ENCODE results near the gene NFATC4. TPM values are rescaled to one million over a fixed set of nuclear protein-coding genes. Genes with fewer than 3 reads are reported as not detected.
"Not testable (repeated sequence)": the region's sequence is repeated elsewhere in the genome, so short reads cannot be mapped to it uniquely, and the experiment has no call there.

The NFATC4 gene
- total RNA-seq, 2 experiments from 2014 or later = 0.15 TPM; not detected in 1

- no peaks in the 10 kb centered on the region for H3K9me3 Mint-ChIP-seq
- CTCF ChIA-PET = interaction anchor here (1.0 to 25.1 kb wide), 7 partner anchors 9 to 125 kb away, joined by 3 to 617 read pairs (median 5); partner anchors contain the start of genes CBLN3, KHNYN and MDP1
- H3K4me3 Mint-ChIP-seq = no peak overlapping the region
- H3K27ac Mint-ChIP-seq = no peak overlapping the region
- peaks cover 8% of the 10 kb centered on the region for H3K27me3 Mint-ChIP-seq (ENCODE audit: low read depth)
- intact Hi-C loops (cut with micrococcal nuclease) = loop anchor here (1.0 to 2.0 kb wide), 2 partner anchors 26 to 90 kb away; no protein-coding TSS in a partner anchor
- peaks cover 19% of the 10 kb centered on the region for H3K4me1 Mint-ChIP-seq (ENCODE audit: low read depth)
- H3K36me3 Mint-ChIP-seq (ENCODE audit: low read depth) = peaks cover 2% of the 10 kb centered on the region
- no peak for DNase-seq
These were observed 27.4 kb upstream of the NFATC4 start for GRCh38 chr14:24340606-24341005.

GRCh38 chr14:24342889-24343288 lies 25.1 kb upstream of the NFATC4 start:
- CTCF ChIA-PET = interaction anchor here (1.2 to 1.4 kb wide), 2 partner anchors 9 to 23 kb away, joined by 3 to 8 read pairs; no protein-coding TSS in a partner anchor
- H3K27me3 Mint-ChIP-seq (ENCODE audit: low read depth) = peaks cover 8% of the 10 kb centered on the region
- intact Hi-C loops (cut with micrococcal nuclease) = no loop called here
- H3K36me3 Mint-ChIP-seq (ENCODE audit: low read depth) = no peaks in the 10 kb centered on the region
- peaks cover 19% of the 10 kb centered on the region for H3K4me1 Mint-ChIP-seq (ENCODE audit: low read depth)
- no peak for DNase-seq
- no peaks in the 10 kb centered on the region for H3K9me3 Mint-ChIP-seq
- no peak overlapping the region for H3K27ac Mint-ChIP-seq
- no peak overlapping the region for H3K4me3 Mint-ChIP-seq

- no peaks in the 10 kb centered on the region for H3K9me3 Mint-ChIP-seq
These were observed 24.0 kb upstream of the NFATC4 start for GRCh38 chr14:24343795-24344660.

GRCh38 chr14:24347134-24347533 lies 20.9 kb upstream of the NFATC4 start:
- no peak overlapping the region for H3K27ac Mint-ChIP-seq
- DNase-seq = no peak
- H3K4me3 Mint-ChIP-seq = no peak overlapping the region
- H3K9me3 Mint-ChIP-seq = no peaks in the 10 kb centered on the region
- peaks cover 31% of the 10 kb centered on the region for H3K27me3 Mint-ChIP-seq (ENCODE audit: low read depth)
- intact Hi-C loops (cut with micrococcal nuclease) = no loop called here
- no peaks in the 10 kb centered on the region for H3K36me3 Mint-ChIP-seq (ENCODE audit: low read depth)
- CTCF ChIA-PET = interaction anchor here (0.6 to 5.3 kb wide), 5 partner anchors 13 to 261 kb away, joined by 3 to 34 read pairs (median 4); partner anchors contain the start of genes ADCY4, CBLN3 and KHNYN
- no peaks in the 10 kb centered on the region for H3K4me1 Mint-ChIP-seq (ENCODE audit: low read depth)

More at GRCh38 chr14:24343795-24344660, 24.0 kb upstream of the NFATC4 start:
- no peak for DNase-seq
- H3K4me3 Mint-ChIP-seq = no peak overlapping the region
- CTCF ChIA-PET = interaction anchor here (1.2 to 5.3 kb wide), 4 partner anchors 10 to 92 kb away, joined by 3 to 34 read pairs (median 12); partner anchors contain the start of genes ADCY4, CBLN3 and KHNYN
- intact Hi-C loops (cut with micrococcal nuclease) = no loop called here
- no peak overlapping the region for H3K27ac Mint-ChIP-seq
- peaks cover 10% of the 10 kb centered on the region for H3K4me1 Mint-ChIP-seq (ENCODE audit: low read depth)
- H3K27me3 Mint-ChIP-seq (ENCODE audit: low read depth) = peaks cover 8% of the 10 kb centered on the region
- no peaks in the 10 kb centered on the region for H3K36me3 Mint-ChIP-seq (ENCODE audit: low read depth)

GRCh38 chr14:24348186-24348585 lies 19.8 kb upstream of the NFATC4 start:
- CTCF ChIA-PET = interaction anchor here (0.6 to 5.3 kb wide), 5 partner anchors 11 to 83 kb away, joined by 5 to 34 read pairs (median 8); partner anchors contain the start of genes ADCY4, CBLN3 and KHNYN
- Mint-ChIP-seq H3K36me3 (ENCODE audit: low read depth) (no peaks in the 10 kb centered on the region), H3K27me3 (ENCODE audit: low read depth) (peaks cover 34% of the 10 kb centered on the region), H3K9me3 (no peaks in the 10 kb centered on the region), H3K4me3 (no peak overlapping the region), H3K27ac (no peak overlapping the region), H3K4me1 (ENCODE audit: low read depth) (no peaks in the 10 kb centered on the region)
- DNase-seq = no peak
- intact Hi-C loops (cut with micrococcal nuclease) = no loop called here

GRCh38 chr14:24349742-24350141 lies 18.2 kb upstream of the NFATC4 start:
- H3K9me3 Mint-ChIP-seq = no peaks in the 10 kb centered on the region
- H3K27me3 Mint-ChIP-seq (ENCODE audit: low read depth) = peaks cover 37% of the 10 kb centered on the region
- no peak overlapping the region for H3K4me3 Mint-ChIP-seq
- CTCF ChIA-PET = interaction anchor here (0.7 to 1.2 kb wide), 2 partner anchors 16 to 19 kb away, joined by 4 to 6 read pairs; no protein-coding TSS in a partner anchor
- no peak for DNase-seq
- no peak overlapping the region for H3K27ac Mint-ChIP-seq
- peaks cover 8% of the 10 kb centered on the region for H3K4me1 Mint-ChIP-seq (ENCODE audit: low read depth)
- intact Hi-C loops (cut with micrococcal nuclease) = no loop called here
- H3K36me3 Mint-ChIP-seq (ENCODE audit: low read depth) = no peaks in the 10 kb centered on the region

GRCh38 chr14:24351517-24351916 lies 16.5 kb upstream of the NFATC4 start:
- no peak for DNase-seq
- H3K4me3 Mint-ChIP-seq = no peak overlapping the region
- no peak overlapping the region for H3K27ac Mint-ChIP-seq
- CTCF ChIA-PET = interaction anchor here (0.7 to 1.8 kb wide), 5 partner anchors 18 to 86 kb away, joined by 3 to 11 read pairs (median 5); no protein-coding TSS in a partner anchor
- H3K36me3 Mint-ChIP-seq (ENCODE audit: low read depth) = no peaks in the 10 kb centered on the region
- H3K4me1 Mint-ChIP-seq (ENCODE audit: low read depth) = peaks cover 8% of the 10 kb centered on the region
- no peaks in the 10 kb centered on the region for H3K9me3 Mint-ChIP-seq
- intact Hi-C loops (cut with micrococcal nuclease) = no loop called here
- H3K27me3 Mint-ChIP-seq (ENCODE audit: low read depth) = peaks cover 31% of the 10 kb centered on the region

GRCh38 chr14:24353559-24354481 lies 14.2 kb upstream of the NFATC4 start:
- CTCF ChIA-PET = no interaction called here
- peaks cover 31% of the 10 kb centered on the region for H3K27me3 Mint-ChIP-seq (ENCODE audit: low read depth)

GRCh38 chr14:24354482-24354825 lies 13.5 kb upstream of the NFATC4 start:
- H3K4me1 Mint-ChIP-seq (ENCODE audit: low read depth); H3K9me3 Mint-ChIP-seq; H3K4me3 Mint-ChIP-seq; DNase-seq; H3K27ac Mint-ChIP-seq; H3K36me3 Mint-ChIP-seq (ENCODE audit: low read depth); intact Hi-C loops (cut with micrococcal nuclease): not testable (repeated sequence)
- CTCF ChIA-PET = interaction anchor here (0.6 kb wide), 1 partner anchor 81 kb away, joined by 3 read pairs; no protein-coding TSS in a partner anchor
- peaks cover 29% of the 10 kb centered on the region for H3K27me3 Mint-ChIP-seq (ENCODE audit: low read depth)

More at GRCh38 chr14:24353559-24354481, 14.2 kb upstream of the NFATC4 start:
- Mint-ChIP-seq H3K9me3 (no peaks in the 10 kb centered on the region), H3K4me1 (ENCODE audit: low read depth) (peaks cover 8% of the 10 kb centered on the region), H3K36me3 (ENCODE audit: low read depth) (no peaks in the 10 kb centered on the region), H3K4me3 (no peak overlapping the region), H3K27ac (no peak overlapping the region)
- intact Hi-C loops (cut with micrococcal nuclease) = no loop called here
- DNase-seq = no peak

GRCh38 chr14:24355009-24355408 lies 13.0 kb upstream of the NFATC4 start:
- DNase-seq = no peak
- no peaks in the 10 kb centered on the region for H3K36me3 Mint-ChIP-seq (ENCODE audit: low read depth)
- H3K9me3 Mint-ChIP-seq = no peaks in the 10 kb centered on the region
- peaks cover 23% of the 10 kb centered on the region for H3K27me3 Mint-ChIP-seq (ENCODE audit: low read depth)
- no peak overlapping the region for H3K4me3 Mint-ChIP-seq
- H3K4me1 Mint-ChIP-seq (ENCODE audit: low read depth) = peaks cover 8% of the 10 kb centered on the region
- intact Hi-C loops (cut with micrococcal nuclease) = no loop called here
- CTCF ChIA-PET = interaction anchor here (0.6 kb wide), 1 partner anchor 81 kb away, joined by 3 read pairs; no protein-coding TSS in a partner anchor
- H3K27ac Mint-ChIP-seq = no peak overlapping the region

- intact Hi-C loops (cut with micrococcal nuclease) = no loop called here
- H3K27ac Mint-ChIP-seq = no peak overlapping the region
- H3K27me3 Mint-ChIP-seq (ENCODE audit: low read depth) = peaks cover 18% of the 10 kb centered on the region
These were observed 11.8 kb upstream of the NFATC4 start for GRCh38 chr14:24356208-24356607.

More at GRCh38 chr14:24356208-24356607, 11.8 kb upstream of the NFATC4 start:
- CTCF ChIA-PET = interaction anchor here (0.6 kb wide), 1 partner anchor 69 kb away, joined by 4 read pairs; no protein-coding TSS in a partner anchor
- Mint-ChIP-seq H3K36me3 (ENCODE audit: low read depth) (no peaks in the 10 kb centered on the region), H3K9me3 (no peaks in the 10 kb centered on the region), H3K4me3 (no peak overlapping the region), H3K4me1 (ENCODE audit: low read depth) (peaks cover 8% of the 10 kb centered on the region)
- DNase-seq = no peak
